Left cardiac atrium (tissue), 4 donors: ENCODE measurements around the gene ZSWIM7. TPM values are rescaled to one million over a fixed set of nuclear protein-coding genes. Genes with fewer than 3 reads are reported as not detected.

Source experiments
- ATAC-seq, 2 donors: fragments of 200-7000 bp; cut with Tn5 transposase; one replicate each; pipeline ENCODE4 v1.9.1; 2020; ENCODE audit warnings: mild to moderate bottlenecking in 2 of 2, moderate library complexity in 2 of 2
- DNase-seq: peaks from one replicate; pipeline ENCODE4 v3.0.0-alpha.2; 2020
- intact Hi-C, 2 donors: fragments of 100-400 bp; cut with DNase I; formaldehyde crosslinking; loops; one replicate each; pipeline versions ENCODE4 v1.14.1 to v1.15.1; 2022 to 2023
- long read RNA-seq: library from polyadenylated mRNA; unstranded; transcript quantifications from one replicate; pipeline ENCODE4 v2.0.0, GENCODE V29; 2021
- total RNA-seq, 2 donors: library from RNA; stranded (reverse); fragmentation: NEBNext Ultra II Directional; extraction: Animal tissue kit (Norgen Biotek cat#: 25700); gene quantifications; one replicate each; pipeline ENCODE4 v1.2.1, GENCODE V29; 2021
- donor health status: DM: no; HTN: yes; CAD: no.
- donor health status: DM: no; HTN: yes; CAD: no; lungs with severe emphysema.
- donor health status: DM: yes; HTN: yes; CAD: no.
- donor health status: Dilated cardiomyopathy.

Gene ZSWIM7, protein sequence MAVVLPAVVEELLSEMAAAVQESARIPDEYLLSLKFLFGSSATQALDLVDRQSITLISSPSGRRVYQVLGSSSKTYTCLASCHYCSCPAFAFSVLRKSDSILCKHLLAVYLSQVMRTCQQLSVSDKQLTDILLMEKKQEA
- total RNA-seq: 10 to 100 TPM; 15.8 to 30.1 TPM
- long read RNA-seq, partial matches to known transcripts: 0 of 12 reads
- long read RNA-seq, other reads (novel, unspliced or antisense): 6 of 12 reads

DNA sequence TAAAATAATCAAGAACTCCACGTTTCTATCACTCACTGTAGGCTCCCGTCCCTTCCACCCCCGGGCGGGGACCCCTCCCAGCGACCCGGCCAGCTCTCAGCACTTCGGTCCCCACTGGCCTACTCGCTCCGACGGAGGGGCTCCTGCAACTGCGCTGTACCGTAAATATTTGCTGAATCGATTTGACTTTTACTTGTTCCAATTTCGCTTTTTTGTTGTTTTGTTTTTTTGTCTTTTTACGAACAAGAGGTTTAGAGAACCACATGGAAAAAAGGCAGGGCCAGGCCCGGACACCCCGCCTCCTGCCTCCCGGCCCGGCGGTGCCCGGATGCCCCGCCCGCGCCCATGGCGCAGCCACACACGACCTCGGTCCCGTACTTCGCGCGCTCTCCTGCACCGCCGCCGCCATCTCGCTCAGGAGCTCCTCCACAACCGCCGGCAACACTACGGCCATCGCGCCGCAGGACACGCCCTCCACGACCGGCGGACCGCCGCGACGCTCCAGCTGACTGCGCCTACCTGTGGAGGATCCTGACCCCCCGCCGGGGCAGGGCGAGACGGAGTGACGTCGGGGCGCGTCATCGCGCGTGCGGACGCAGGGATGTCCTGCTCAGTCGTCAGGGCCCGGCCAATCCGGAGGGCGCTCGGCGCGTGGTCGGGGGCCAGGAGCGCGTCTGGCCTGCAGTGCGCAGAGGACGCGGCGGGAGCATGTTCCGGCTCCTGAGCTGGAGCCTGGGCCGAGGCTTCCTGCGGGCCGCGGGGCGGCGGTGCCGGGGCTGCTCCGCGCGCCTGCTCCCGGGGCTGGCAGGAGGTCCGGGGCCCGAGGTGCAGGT is at the start of gene ZSWIM7, which contains the start of gene TTC19:
Gene ZSWIM7 (minus strand): TSS at position 564 of the 833 bp plus-strand sequence. CDS start 110 bp downstream, at position 454.
Gene TTC19 (plus strand): TSS at position 684 of the 833 bp plus-strand sequence. CDS start 25 bp downstream, at position 709.
- intact Hi-C loops: loop anchor here in 1 of 2 donors (5.0 kb wide), 1 partner anchor 172 kb away; no protein-coding TSS in a partner anchor
- ATAC-seq: peak; percentile 97 to 98
- peak; percentile 98 for DNase-seq

DNA sequence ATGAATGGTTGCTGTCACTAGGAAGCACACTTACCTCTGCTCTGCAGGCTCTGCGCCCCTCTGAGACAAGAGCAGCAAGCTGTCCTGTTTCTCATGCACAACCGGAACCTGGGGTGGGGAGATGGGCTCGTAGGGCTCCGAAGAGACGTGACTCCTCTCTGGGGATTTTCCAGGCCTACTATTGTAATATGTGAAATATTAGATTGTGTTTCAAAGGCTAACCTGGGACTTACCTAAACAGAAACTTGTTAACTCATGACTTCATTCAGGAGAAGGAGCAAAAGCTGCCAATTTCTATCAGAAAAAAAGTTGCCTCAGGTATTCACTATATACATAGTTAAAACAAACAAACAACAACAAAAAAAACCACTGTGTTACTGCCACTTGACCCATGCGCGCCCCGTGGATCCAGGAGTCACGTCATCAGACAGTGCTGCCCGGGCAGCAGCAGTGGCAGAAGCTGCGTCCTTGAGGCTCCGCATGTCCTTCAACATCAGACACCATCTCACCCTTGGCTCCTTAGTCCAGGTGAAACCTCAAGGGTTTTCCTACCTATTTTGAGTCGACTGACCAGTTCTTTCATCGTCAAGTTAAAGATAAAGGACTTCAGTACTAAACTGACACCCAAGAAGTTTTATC is 49.4 kb upstream of the ZSWIM7 start:
- DNase-seq (no peak), ATAC-seq (peak; percentile 19 to 50)
- intact Hi-C loops: no loop called here

DNA sequence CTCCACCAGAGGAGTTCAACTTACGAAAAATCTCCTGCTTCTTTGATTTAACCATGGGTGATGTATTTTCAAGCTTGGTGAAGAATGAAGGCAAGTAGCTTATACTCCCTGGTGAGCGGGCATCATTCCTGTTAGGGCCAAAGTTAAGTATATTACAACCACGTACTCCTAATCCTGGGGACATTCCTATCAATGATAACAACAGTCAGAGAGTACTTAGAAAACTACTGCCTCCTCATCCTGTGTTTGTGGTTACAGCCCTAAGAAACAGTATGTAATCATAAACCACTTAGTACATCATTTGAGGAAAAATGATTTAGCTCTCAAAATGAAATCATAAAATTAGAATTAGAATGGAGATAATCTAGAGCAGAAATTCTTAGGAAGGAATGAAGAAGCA is 47.5 kb upstream of the ZSWIM7 start:
- DNase-seq (no peak), ATAC-seq (no peak)
- intact Hi-C loops: no loop called here

DNA sequence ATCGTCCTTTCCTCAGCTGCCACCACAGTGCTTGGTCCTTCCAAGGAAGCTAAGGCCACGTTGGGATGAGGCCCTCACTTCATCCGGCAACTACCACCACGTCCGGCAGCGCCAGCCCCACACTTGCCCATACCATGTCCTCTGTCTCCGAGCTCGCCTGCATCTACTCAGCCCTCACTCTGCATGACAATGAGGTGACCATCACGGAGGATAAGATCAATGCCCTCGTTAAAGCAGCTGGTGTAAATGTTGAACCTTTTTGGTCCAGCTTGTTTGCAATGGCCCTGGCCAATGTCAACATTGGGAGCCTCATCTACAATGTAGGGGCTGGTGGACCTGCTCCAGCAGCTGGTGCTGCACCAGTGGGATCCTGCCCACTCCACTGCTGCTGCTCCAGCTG is 45.0 kb upstream of the ZSWIM7 start:
- no peak for ATAC-seq
- intact Hi-C loops: no loop called here
- DNase-seq: no peak

DNA sequence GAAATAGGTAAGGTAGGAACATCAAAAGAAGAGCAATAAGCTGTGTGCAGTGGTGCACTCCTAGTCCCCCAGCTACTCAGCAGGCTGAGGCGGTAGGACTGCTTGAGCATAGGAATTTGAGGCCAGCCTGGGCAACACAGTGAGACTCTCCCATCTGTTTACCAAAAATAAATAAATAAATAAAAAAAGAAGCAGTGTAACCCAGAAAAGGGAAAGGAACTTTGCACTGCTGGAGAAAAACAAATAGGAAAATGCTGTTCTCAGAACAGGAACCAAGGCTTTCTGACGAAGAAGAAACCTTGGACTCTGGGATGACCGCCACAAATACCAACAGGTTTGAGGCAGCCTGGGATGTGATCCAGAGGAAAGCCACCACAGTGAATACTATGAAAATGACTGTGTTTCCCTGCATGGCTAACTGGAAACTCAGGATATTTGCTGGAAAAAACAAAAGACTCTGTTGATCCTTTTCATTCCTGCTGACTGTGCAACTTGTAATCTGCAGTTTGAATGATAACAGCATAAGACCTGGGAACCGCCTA is 41.3 kb upstream of the ZSWIM7 start:
- DNase-seq: no peak
- peak in 1 of 2 donors; percentile 29 for ATAC-seq
- intact Hi-C loops: no loop called here

DNA sequence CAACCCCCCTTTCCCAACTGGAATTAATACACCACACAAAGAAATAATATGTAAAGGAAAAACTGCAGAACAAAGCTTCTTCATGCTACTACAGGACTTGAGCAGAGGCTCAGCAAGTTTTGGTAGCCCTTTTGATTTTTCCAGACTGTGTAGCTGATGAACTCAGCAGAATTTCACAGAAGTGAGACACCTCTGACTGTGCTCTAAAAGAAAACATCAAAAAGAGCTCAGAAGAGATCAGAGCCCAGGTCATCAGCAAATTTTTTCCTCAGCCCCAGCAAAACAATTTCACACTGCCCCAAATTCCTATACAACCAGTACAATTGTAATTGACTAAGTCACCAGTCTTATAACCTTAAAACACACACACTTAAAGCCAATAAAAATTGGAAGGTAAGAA is 38.1 kb upstream of the ZSWIM7 start:
- intact Hi-C loops: no loop called here
- DNase-seq (no peak), ATAC-seq (no peak)

DNA sequence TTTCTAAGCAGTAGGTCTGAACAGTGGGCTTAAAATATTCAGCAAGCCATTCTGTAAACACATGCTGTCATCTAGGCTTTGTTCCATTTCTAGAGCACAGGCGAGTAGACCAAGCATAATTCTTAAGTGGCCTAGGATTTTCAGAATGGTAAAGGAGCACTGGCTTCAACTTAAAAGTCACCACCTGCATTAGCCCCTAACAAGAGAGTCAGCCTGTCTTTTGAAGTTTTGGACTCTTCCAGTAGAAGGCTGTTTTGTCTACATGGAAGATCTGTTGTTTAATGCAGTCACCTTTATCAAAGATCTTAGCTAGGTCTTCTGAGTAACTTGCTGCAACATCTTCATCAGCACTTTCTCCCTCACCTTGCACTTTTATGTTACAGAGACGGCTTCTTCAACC is 36.8 kb upstream of the ZSWIM7 start:
- ATAC-seq: no peak
- DNase-seq: no peak
- intact Hi-C loops: no loop called here

DNA sequence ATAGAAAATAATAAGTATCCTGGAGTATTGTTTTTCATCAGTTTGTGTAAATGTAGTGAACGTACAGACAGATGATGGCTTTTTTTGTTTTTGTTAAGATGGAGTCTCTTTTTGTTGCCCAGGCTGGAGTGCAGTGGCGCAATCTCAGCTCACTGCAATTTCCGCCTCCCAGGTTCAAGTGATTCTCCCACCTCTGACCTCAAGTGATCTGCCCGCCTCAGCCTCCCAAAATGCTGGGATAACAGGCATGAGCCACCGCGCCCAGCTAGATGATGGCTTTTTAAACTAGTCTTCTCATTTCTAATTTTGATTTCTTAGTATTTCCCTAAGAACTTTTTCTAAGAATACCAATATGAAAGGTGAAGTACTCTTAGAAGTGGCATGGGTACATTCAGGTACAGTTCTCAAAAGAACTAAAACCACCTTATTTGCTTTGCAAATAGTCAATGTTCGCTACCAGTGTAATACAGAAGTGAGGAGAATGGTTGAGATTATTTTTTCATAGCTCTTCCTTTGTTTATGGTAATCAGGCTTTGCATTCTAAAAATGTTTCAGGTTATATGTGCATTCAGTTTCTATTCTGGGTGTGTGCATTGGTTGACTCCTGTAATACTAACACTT is 34.3 kb upstream of the ZSWIM7 start:
- ATAC-seq: no peak
- intact Hi-C loops: no loop called here

DNA sequence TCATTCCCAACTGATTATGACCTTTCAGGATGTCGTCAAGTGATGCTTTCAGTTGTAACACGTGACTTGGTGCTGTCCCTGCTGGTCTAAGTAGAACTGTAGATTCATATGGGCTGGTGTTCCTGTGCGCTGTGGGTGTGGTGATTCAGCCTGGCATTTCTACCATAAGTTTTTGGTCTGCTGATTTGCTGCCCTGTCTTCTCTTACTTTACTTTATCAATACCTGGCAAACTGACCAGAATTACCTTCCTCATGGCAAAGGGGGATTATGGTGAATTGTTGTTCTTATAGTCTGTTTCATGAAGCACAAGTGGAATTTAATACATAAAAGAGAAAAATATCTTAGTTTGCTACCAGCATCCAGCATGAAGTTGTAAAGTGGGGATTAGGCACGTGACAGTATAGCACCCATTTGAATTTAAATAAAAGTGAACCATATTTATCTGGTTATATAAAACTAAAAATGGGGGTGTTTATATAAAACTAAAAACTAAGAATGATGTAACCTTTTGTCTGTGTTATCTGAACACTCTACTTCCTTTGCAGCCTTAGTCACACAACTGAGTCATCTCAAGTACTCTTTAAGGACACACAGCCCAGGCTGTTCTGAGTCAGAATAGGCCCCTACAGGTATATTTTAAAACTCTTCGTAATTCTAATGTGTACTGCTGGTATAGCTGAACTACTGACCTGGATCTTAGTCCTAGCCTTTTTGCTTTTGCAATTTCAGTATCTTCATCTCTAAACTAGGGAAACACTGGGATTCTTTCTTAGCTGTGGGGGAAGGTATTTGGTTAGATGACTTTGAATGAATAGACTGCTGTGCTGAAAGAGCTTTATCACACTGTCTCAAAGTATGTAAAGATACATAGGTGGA is 28.4 kb upstream of the ZSWIM7 start:
- DNase-seq: no peak
- intact Hi-C loops: no loop called here
- ATAC-seq: peak; percentile 71 to 96

More for the DNA sequence above, 34.3 kb upstream of the ZSWIM7 start:
- DNase-seq: no peak

DNA sequence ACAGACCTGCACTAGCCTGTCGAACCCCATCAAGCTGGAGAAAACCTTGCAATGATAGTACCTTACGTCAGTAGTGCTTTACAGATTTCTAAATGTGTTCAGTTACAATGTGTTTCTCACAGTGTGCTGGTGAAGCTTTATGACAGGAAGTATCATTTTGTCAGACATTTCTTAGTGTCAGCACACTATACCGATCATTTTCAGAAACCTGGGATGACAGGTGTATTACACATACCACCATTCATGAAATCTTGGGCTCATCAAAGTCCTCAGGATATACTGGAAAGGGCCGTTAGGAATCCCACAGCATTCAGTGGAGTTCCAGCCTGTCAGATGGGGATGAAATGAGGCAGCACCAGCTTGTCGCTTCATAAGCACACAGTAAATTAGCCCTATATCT is 27.4 kb upstream of the ZSWIM7 start:
- ATAC-seq: no peak
- intact Hi-C loops: no loop called here
- DNase-seq: no peak

DNA sequence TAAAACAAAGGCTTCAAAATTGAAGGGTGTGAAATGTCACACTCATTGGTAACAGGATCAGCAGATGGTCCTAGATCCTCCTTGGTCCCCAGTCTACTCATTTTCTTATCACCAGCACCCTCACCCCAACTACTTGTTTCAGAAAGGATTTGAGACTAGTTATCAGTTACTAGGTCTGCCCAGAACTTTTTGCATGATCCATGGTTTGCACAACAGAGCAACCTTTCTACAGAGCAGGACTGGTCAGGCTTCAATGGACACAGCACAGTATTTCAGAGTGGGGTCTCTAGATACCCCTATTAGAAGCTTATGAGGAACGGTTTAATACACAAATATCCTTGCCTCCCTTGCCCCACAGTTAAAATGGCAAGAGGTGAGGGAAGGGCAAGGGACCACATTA is 25.7 kb upstream of the ZSWIM7 start:
- ATAC-seq (no peak), DNase-seq (no peak)
- intact Hi-C loops: no loop called here

DNA sequence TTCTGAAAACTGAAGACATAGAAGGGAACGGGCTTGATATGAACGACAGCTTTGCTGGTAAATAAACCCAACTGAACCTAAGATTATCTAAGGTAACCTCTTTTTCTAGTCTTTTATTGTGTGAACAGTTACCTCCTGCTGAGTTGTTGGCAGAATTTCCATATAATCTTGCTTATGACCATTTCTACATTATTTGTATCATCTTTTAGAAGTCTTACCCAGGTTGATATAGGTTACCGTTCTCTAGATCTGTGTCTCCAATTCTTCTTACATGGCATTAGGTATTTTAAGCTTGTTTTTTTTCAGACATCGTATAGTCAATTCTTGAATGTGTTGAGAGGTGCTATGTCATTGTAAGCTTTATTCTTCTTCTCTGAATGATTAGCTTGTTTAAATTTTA is 24.4 kb upstream of the ZSWIM7 start:
- intact Hi-C loops: no loop called here
- DNase-seq (no peak), ATAC-seq (no peak)

DNA sequence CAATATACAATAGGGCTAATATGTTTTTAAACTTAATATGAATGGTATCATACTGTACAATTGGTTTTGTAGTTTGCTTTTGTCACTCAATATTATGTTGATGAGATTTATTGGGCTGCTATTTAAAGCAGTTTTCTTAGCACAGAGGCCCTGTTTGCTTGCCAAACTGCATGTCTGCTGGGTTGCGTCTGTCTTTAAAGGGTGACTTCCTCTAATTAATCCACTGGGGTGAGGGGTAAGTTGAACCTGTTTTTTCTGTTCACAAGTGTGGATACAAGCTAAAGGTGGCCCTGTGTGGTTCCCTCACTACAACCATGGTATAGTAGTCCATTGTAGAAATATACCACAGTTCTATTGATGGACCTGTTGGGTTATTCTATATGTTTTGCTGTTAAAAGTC is 19.8 kb upstream of the ZSWIM7 start:
- ATAC-seq: no peak
- intact Hi-C loops: no loop called here
- no peak for DNase-seq

DNA sequence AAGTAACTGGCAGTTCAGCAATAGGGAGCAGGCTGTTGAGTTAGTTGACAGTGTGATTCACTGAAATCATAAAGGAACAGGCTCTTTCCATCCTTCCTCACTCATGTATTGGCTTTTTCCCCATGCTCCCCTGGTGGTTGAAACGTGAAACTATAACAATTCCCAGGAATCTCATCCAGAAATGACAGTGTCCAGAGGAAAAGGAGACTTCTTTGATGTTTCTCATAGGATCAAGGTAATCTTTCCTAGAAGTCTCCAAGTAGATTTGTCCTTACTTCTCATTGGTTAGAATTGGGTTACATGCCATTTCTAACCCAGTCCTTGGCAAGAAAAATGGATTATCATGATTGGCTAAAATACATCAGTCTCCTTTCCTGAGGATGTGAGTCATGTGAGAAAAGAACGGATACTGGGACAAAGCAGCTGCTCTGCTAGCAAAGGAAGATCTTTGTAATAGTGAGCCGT is 14.5 kb upstream of the ZSWIM7 start:
- intact Hi-C loops: no loop called here
- peak; percentile 30 to 70 for ATAC-seq
- no peak for DNase-seq

DNA sequence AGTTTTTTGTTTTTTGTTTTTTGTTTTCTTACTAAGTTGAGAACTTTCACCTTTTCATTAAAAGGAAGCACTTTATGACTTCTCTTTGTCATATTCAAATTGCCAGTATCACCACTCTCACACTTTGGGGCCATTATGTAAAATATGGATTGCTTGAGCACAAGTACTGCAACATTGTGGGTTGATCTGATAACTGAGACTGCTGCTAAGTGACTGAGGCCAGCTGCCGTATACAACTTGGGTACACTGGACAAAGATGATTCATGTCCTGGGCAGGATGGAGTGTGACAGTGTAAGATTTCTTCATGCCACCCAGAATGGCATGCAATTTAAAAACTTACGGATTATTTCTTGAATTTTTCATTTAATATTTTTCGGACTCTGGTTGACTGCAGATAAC is 7.9 kb upstream of the ZSWIM7 start:
- intact Hi-C loops: no loop called here
- ATAC-seq (peak in 1 of 2 donors; percentile 20), DNase-seq (no peak)

DNA sequence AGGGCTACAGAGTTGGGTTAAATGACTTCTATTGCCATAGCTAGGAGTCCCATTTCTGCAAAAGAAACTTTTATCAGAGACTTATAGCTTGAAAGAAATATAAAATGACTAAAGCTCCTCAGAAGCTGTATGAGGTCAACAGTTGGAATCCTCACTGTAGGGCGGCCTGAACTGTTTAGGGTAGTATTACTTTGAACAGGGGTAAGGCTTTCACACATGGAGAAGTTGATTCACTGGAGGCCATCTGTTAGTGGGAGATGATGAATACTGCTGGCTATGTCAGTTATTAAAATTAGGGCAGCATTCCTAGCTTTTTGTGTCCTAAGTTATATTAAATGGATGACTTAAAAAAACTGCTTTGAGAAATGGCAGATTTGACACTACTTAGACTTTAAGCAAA is 6.1 kb upstream of the ZSWIM7 start:
- intact Hi-C loops: no loop called here
- ATAC-seq (no peak), DNase-seq (no peak)

DNA sequence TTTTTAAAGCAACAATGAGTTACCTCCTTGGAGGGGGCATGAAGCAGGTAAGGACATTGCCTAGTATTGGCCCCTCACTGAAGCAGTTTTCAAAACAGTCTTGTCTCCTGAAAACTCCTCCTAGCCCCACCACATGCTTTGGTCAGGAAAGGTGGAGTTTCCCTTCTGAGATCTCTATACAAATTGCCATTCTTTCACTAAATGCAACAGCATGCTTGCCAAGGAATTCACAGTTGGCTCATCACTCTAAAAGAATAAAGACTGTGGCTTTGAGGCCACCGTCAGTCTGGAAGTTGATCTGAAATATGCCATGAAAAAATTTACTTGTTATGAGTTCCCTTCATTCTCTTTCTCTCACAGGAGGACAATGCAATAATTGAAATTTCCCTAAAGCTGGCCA is 4.3 kb upstream of the ZSWIM7 start:
- intact Hi-C loops: no loop called here
- DNase-seq (no peak), ATAC-seq (no peak)

DNA sequence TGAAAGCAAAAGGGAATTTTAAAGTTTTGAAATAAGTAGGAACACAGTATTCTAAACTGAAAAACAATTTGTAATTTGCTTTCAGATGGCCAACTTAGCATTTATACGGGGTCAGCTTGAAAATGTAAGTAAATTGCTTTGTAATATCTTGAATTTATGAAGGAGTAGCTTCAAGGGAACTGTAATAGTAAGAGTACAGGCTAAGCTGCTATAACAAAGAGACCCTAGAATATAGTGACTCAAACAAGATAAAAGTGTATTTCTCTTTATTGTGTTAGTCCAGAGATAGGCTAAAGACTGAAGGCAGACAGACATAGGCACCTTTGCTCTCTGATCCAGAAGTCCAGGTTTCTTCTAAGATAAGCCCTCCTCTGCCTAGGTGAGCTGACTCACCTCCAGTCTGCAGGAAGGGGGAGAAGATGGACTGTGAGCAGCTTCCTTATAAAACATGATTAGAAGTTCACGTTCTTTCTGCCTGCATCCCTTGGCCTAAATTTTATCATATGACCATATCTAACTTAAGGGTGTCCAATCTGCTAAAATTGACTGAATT is 3.3 kb upstream of the ZSWIM7 start:
- DNase-seq (no peak), ATAC-seq (no peak)
- intact Hi-C loops: no loop called here
